HepG2 (cell line): ENCODE data around the gene NDUFA5. TPM values are rescaled to one million over a fixed set of nuclear protein-coding genes. Genes with fewer than 3 reads are reported as not detected.

Source experiments
- NRL ChIP-seq: sonication (generic); formaldehyde crosslinking; IDR thresholded peaks from 2 replicates; pipeline ENCODE4 v1.5.0; 2020; ENCODE audit warnings: missing genetic modification reagents, mild to moderate bottlenecking, moderate library complexity, borderline replicate concordance
- RELA ChIP-seq: sonication (generic); formaldehyde crosslinking; IDR thresholded peaks from 2 replicates; pipeline ENCODE4 v1.4.0; 2020; ENCODE audit warnings: missing genetic modification reagents
- SP140L ChIP-seq: sonication (generic); formaldehyde crosslinking; IDR thresholded peaks from 2 replicates; pipeline ENCODE4 v1.4.0; 2020; ENCODE audit warnings: missing genetic modification reagents, borderline replicate concordance
- polyA plus RNA-seq, 8 experiments: library from polyadenylated mRNA; depleted of rRNA in 3 of 8; stranded (reverse) in 7 of 8; unstranded in 1 of 8; fragments of >200 nt; fragmentation: Illumina TruSeq in 4 of 8; extraction: Trizol in 4 of 8; gene quantifications; 2 replicates each; pipeline versions ENCODE4 v1.2.1 to v1.2.3, GENCODE V29; 2011 to 2016; ENCODE audit warnings: low read depth in 4 of 8, missing spikeins in 1 of 8, mixed read lengths in 1 of 8; ENCODE audit not compliant: insufficient read depth in 1 of 8
- total RNA-seq, 5 experiments: library from RNA; depleted of rRNA; stranded (reverse); fragments of >200 nt; fragmentation: Illumina TruSeq; extraction: Trizol; gene quantifications; 2 replicates each; pipeline ENCODE4 v1.2.3, GENCODE V29; 2016; ENCODE audit warnings: low read depth in 1 of 5

NDUFA5 gene
- total and polyA plus RNA-seq, 2 of the 13 experiments (the other 11 are each of a cell fraction or from before 2014, with no cell fraction given) = 16.9 to 55.9 TPM

DNA sequence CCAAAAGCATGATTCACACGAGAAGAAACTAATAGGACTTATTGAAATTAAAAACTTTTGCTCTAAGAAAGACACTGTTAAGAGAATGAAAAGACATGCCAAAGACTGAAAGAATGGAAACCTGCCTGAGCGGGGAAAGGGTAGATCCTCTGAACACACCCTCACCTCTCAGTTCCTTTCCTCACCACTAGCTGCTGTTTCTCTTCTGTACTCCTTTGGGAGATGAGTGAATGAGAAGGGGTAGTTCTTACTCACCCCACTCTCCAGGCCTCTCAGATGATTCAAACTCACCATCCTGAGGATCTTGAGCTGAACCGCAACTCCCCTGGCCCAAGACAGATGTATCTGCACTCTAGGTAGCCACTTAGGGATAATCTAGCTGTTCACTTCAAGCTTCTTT, 65.1 kb downstream of the NDUFA5 start (continued):
- TF ChIP-seq SP140L (CRISPR knock-in tag) (no peak), NRL (CRISPR knock-in tag) (no peak), RELA (CRISPR knock-in tag) (no peak)
- TF ChIP-seq, all 625 proteins: peak for 0

Other genes starting within 250 kb of the NDUFA5 start
- 0.07 and 0.31 TPM in 2 replicates for gene IQUB, start 23.2 kb downstream of the NDUFA5 start, total RNA-seq (2016; rRNA removed; fragmentation: Illumina TruSeq; extraction: Trizol)
- gene IQUB, start 23.2 kb downstream of the NDUFA5 start, polyA plus RNA-seq (2011; rRNA removed) = 0.10 TPM in 1 of 2 replicates, not detected in the other
- gene ASB15, start 44.0 kb upstream of the NDUFA5 start, total RNA-seq (2016; rRNA removed; fragmentation: Illumina TruSeq; extraction: Trizol) = not detected in 2 replicates
- not detected in 2 replicates for gene ASB15, start 44.0 kb upstream of the NDUFA5 start, polyA plus RNA-seq (2011; rRNA removed)
- gene LMOD2, start 98.0 kb upstream of the NDUFA5 start, total RNA-seq (2016; rRNA removed; fragmentation: Illumina TruSeq; extraction: Trizol) = not detected in 2 replicates
- gene LMOD2, start 98.0 kb upstream of the NDUFA5 start, polyA plus RNA-seq (2011; rRNA removed) = not detected in 2 replicates
- gene WASL, start 191.2 kb upstream of the NDUFA5 start, total RNA-seq (2016; rRNA removed; fragmentation: Illumina TruSeq; extraction: Trizol) = 12.8 and 18.7 TPM in 2 replicates
- gene WASL, start 191.2 kb upstream of the NDUFA5 start, polyA plus RNA-seq (2011; rRNA removed) = 7.4 and 7.9 TPM in 2 replicates